GM21447 (cell line): ENCODE measurements around the gene COQ2.
"Not testable (repeated sequence)": the region's sequence is repeated elsewhere in the genome, so short reads cannot be mapped to it uniquely, and the experiment has no call there.

ENCODE experiments used
- ATAC-seq: cut with Tn5 transposase; IDR thresholded peaks from one replicate; pipeline ENCODE4 v1.9.1; 2021; ENCODE audit not compliant: unreplicated experiment

Gene COQ2

GRCh38 chr4:83288381-83288780 lies 3.8 kb upstream of the COQ2 start:
- not testable (repeated sequence) for ATAC-seq

- ATAC-seq, result peak; percentile 26
Observed at GRCh38 chr4:83285055-83285407, 433 bp upstream of the COQ2 start.

DNA sequence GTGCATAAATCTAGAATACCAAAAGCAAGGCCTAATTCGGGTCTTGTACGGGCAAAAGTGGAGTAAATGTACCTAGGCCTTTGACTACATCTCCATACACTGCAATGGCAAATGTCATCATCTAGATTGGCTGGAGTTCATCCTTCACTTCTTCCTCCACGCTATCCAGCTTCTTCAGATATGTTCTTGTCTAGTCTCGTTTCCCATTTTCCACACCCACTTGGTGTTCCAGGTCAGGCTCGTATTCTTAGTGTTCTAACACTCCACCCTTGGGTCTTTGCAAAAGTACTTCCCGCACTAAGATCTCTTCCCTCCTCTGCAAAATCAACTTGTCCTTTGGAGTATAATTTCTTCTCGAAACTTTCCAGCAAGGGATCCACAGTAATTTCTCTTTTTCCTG lies 1.4 kb downstream of the COQ2 start:
- no peak for ATAC-seq

GRCh38 chr4:83282049-83282535 lies 2.5 kb downstream of the COQ2 start:
- no peak for ATAC-seq

- ATAC-seq, result no peak
Observed at GRCh38 chr4:83281307-83281706, 3.3 kb downstream of the COQ2 start.

GRCh38 chr4:83276299-83277040 lies 8.1 kb downstream of the COQ2 start:
- ATAC-seq, result peak; percentile 70

DNA sequence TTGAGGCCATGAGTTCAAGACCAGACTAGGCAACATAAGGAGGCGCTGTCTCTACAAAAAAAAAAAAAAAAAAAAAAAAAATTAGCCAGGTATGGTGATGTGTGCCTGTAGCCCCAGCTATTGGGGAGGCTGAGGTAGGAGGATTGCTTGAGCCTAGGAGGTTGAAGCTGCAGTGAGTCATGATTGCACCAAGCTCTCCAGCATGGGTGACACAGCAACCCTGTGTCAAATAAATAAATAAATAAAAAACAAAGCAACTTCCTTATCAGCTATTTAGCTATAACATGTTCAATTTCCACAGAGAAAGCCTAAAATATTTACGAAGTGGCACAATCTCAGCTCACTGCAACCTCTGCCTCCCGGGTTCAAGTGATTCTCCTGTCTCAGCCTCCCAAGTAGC lies 10.7 kb downstream of the COQ2 start:
- ATAC-seq, result not testable (repeated sequence)

DNA sequence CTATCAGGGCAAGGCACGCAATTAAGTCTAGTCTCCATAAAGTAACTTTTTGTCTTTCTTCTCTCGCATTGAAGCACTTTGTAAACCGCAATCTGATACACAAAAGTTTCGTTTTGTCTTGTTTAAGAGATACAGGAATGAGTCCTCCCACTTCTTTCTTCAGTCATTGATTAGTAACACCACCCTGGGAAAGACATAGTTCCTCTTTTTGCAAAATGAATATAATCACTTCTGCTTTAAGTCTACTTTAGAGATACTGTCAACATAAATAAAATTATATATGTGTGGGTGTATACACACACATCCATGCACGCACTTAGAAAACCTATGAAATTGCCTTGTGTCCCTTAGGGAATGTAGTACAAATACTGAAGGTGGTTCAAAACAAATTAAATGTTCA lies 11.7 kb downstream of the COQ2 start:
- peak; percentile 90 for ATAC-seq

DNA sequence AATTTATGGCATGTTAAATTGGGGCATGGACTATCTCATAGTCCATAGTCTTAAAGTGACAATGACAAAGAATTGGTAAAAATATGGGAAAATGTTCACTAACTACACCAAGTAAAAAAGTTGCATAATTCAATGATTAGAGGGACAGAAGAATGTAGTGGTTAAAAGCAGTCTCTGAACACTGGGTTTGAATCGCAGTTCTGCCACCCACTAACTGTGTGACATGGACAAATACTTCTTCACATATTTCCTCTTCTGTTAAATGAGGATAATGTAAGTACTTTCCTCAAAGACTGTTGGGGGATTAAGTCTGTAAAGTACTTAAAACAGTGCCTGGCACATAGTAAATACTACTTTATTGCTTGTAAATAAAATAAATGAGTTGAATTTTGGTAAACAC lies 15.3 kb downstream of the COQ2 start:
- no peak for ATAC-seq

- no peak for ATAC-seq
Observed at GRCh38 chr4:83268491-83268890, 16.1 kb downstream of the COQ2 start.

GRCh38 chr4:83267830-83268475 lies 16.6 kb downstream of the COQ2 start:
- ATAC-seq, result no peak

- no peak for ATAC-seq
Observed at GRCh38 chr4:83267121-83267829, 17.3 kb downstream of the COQ2 start.

DNA sequence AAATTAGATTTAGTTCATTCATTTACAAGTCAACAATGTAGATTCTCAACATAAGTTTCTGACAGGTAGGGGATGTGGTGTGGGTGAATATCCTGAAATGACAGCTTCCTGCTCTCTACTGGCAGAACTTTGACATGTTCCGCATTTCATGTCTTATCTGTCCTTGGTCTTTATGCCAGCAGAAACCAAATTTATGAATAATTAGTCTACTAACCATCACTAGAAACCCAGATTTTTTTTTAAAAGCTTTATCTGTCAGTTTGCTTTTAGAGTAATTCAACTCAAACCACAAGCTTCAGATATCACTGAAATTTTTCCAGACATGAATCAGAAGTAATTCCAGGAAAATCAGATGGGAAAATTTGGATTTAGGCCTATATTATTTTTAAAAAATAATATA lies 17.9 kb downstream of the COQ2 start:
- peak; percentile 56 for ATAC-seq

GRCh38 chr4:83263106-83263505 lies 21.5 kb downstream of the COQ2 start:
- no peak for ATAC-seq

GRCh38 chr4:83262682-83263081 lies 21.9 kb downstream of the COQ2 start:
- ATAC-seq, result no peak

DNA sequence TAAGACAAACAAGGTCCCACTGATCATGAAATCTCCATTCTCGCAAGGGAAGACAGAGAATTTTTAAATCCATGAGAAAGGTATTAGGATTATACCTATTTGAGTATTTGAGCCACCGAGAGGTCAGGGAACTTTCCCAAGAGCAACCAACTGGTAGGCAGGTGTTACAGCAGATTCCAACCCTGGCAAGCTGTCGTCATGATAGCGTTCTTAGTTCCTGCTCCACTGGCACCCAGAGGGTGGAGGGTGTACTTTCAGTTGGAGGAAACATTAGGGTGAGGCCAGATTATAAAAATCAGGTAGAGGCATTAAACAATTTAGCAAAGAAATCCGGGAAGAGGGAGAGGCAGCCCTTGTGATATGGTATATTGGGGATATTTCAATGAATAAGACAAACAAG lies 23.3 kb downstream of the COQ2 start:
- no peak for ATAC-seq

GRCh38 chr4:83259586-83259985 lies 25.0 kb downstream of the COQ2 start:
- no peak for ATAC-seq

DNA sequence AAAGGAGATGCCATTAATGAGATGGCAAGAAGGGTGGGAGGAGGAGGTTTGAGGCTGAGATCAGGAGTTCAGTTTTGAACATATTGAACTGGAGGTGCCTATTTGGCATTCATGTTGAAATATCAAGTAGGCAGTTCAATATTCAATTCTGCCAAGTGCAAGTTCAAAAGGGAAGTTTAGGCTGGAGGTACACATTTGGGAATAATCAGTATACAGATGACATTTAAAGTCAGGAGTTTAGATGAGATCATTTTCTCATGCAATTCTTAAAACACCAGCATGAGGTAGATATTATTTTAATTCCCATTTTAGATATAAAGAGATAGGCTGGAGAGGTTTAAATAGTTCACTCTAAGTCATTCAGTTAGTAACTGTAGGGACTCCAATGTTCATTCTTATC lies 26.1 kb downstream of the COQ2 start:
- ATAC-seq, result no peak

GRCh38 chr4:83257811-83258210 lies 26.8 kb downstream of the COQ2 start:
- no peak for ATAC-seq

DNA sequence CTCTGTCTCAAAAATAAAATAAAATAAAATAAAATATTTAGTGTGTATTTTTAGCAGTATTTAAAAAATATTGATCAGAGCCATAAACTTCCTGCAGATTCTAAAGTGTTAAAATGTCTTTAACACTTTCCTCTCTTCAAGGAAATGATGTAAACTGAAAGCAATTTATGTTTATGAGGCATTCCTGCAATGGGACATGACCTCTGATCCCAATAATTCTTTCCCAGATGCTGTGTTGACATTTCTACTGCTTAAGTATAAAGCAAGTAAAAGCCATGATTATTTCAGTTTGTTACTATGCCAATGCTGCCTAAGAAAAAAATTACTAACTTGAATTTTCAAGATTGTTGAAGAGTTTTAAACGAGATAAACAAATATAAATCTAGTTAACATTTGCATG lies 29.0 kb downstream of the COQ2 start:
- ATAC-seq, result no peak

DNA sequence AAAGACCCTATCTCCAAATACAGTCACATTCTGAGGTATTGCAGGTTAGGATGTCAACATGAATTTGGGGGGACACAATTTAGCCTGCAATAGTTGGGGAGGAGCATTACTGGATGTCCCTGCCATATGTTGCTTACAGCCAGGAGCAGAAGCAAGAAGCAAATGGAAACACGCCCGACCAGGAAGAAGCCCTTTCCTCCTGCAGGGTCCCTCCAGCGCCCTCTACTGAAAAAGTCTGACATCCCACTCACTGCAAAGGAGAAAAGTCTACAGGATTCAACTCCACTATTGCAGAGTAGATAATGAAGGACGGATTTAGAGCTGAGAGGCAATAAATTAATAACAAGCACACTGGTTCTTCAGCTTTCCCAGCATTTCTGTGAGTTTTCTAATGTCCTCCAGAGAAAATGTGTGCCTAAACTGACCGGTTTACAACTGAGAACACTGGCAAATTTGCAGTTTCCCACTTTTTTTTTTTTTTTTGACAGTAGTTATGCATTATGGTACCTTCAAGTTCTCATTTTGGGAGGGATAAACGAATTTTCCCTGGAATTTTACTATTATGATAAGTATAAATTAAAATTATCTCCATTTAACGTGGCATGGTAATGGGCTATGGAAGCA lies 31.7 kb downstream of the COQ2 start:
- ATAC-seq, result peak; percentile 64

DNA sequence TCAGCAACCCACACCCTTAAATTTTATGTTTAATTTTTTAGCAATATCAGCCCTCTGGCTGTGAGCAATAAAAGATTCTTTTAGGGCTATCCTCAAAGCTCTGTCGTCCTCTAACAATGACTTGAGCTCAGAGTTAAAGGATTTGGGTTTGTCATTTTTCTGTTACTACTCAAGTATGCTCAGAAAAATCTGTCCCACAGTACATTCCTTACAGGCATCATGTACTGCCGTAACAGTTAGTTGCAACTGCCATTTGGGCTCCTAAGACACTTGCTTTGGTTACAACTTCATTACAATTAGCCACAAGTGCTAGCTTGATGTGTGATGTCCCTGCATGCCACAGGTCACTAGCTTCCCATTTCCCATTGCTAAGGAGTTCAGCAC lies 33.2 kb downstream of the COQ2 start:
- ATAC-seq, result no peak
